Psoas muscle (tissue), 8 donors: Measurements from ENCODE around the gene ACTR6. TPM values are rescaled to one million over a fixed set of nuclear protein-coding genes. Genes with fewer than 3 reads are reported as not detected.

Experiments
- ATAC-seq, 4 donors: fragments of 200-7000 bp; cut with Tn5 transposase; one replicate each; pipeline ENCODE4 v1.9.1; 2020; ENCODE audit warnings: moderate library complexity in 3 of 4, mild to moderate bottlenecking in 2 of 4
- DNase-seq, 2 donors: peaks; one replicate each; pipeline ENCODE4 v3.0.0-alpha.2; 2020
- H3K27ac ChIP-seq: fragments of 200-600 bp; one replicate; pipeline ENCODE4 v1.8.0; 2022
- H3K27me3 ChIP-seq, 3 donors: fragments of 200-600 bp in 1 of 3; one replicate each; pipeline versions ENCODE4 v1.6.1 to v1.8.0; 2013 to 2022; ENCODE audit warnings: low read length in 2 of 3, mild to moderate bottlenecking in 2 of 3, moderate library complexity in 1 of 3; ENCODE audit not compliant: insufficient read depth in 3 of 3
- H3K36me3 ChIP-seq, 2 donors: fragments of 200-600 bp in 1 of 2; one replicate each; pipeline versions ENCODE4 v1.6.1 to v1.8.0; 2013 to 2022; ENCODE audit warnings: low read depth in 1 of 2, mild to moderate bottlenecking in 1 of 2, moderate library complexity in 1 of 2; ENCODE audit not compliant: insufficient read depth in 1 of 2
- H3K4me1 ChIP-seq: fragments of 200-600 bp; one replicate; pipeline ENCODE4 v1.8.0; 2022
- H3K4me3 ChIP-seq: fragments of 200-600 bp; one replicate; pipeline ENCODE4 v1.8.0; 2022; ENCODE audit warnings: mild to moderate bottlenecking
- H3K9me3 ChIP-seq: fragments of 200-600 bp; one replicate; pipeline ENCODE4 v1.8.0; 2022
- CTCF ChIP-seq: fragments of 200-600 bp; IDR thresholded peaks from one replicate; pipeline ENCODE4 v1.8.0; 2022; ENCODE audit warnings: antibody characterized with exemption
- WGBS, 3 donors: extraction: QIAGEN DNeasy Blood & Tissue Kit; methylation state at CpG; one replicate each; pipeline versions ENCODE4 v1.1.6 to v1.1.7; 2013; 5-methylcytosine and 5-hydroxymethylcytosine counted together
- intact Hi-C, 2 donors: fragments of 100-400 bp; cut with DNase I; formaldehyde crosslinking; loops; one replicate each; pipeline versions ENCODE4 v1.11.0 to v1.14.2; 2022
- polyA plus RNA-seq, 3 donors: library from polyadenylated mRNA; stranded (reverse); fragments of 200-250 nt; gene quantifications; one replicate each; pipeline ENCODE4 v1.2.3, GENCODE V29; 2013
- total RNA-seq, 4 donors: library from RNA; stranded (reverse); fragmentation: NEBNext Ultra II Directional in 2 of 4; extraction: Animal tissue kit (Norgen Biotek cat#: 25700) in 2 of 4; gene quantifications; one replicate each; pipeline versions ENCODE4 v1.2.1 to v1.2.4, GENCODE V29; 2021 to 2023
- donor health status: healthy with polysubstance abuse.
- donor health status: DM: no; HTN: no; CAD: no; lungs with moderate emphysema.
- donor health status: Bipolar disorder and iron deficiency.
- donor health status: healthy.
- donor health status: DM: yes; HTN: yes; CAD: no.
- donor health status: DM: no; HTN: no; CAD: no.
- donor health status: DM: no; HTN: no; CAD: no.
- donor health status: DM: yes; HTN: yes; CAD: no.

Gene ACTR6
- total and polyA plus RNA-seq, 7 donors: 11.5 to 31.7 (median 17.1) TPM

GRCh38 chr12:100154474-100155247 is 46.0 kb upstream of the ACTR6 start:
- no peaks in the 10 kb centered on the region for H3K9me3 ChIP-seq
- peak; percentile 47 to 84 (median 74) for ATAC-seq
- peak; percentile 68 to 81 for DNase-seq
- H3K4me3 ChIP-seq: no peak overlapping the region
- peak; percentile 67 for TF ChIP-seq CTCF
- 71 to 76% (median 75%) methylated on average over 14 to 15 of the region's 15 CpGs for WGBS, 3 donors
- H3K27ac ChIP-seq: no peak overlapping the region
- intact Hi-C loops: loop anchor here in 1 of 2 donors (5.0 kb wide), 1 partner anchor 38 kb away; no protein-coding TSS in a partner anchor
- H3K4me1 ChIP-seq: no peaks in the 10 kb centered on the region
- H3K27me3 ChIP-seq: no peaks in the 10 kb centered on the region
- no peaks in the 10 kb centered on the region for H3K36me3 ChIP-seq

- Histone ChIP-seq H3K27ac (no peak overlapping the region), H3K9me3 (no peaks in the 10 kb centered on the region), H3K4me3 (no peak overlapping the region), H3K4me1 (no peaks in the 10 kb centered on the region), H3K27me3 (no peaks in the 10 kb centered on the region), H3K36me3 (no peaks in the 10 kb centered on the region)
- intact Hi-C loops: loop anchor here in 1 of 2 donors (5.0 kb wide), 1 partner anchor 35 kb away; no protein-coding TSS in a partner anchor
- ATAC-seq (no peak), DNase-seq (no peak)
- no peak for TF ChIP-seq CTCF
- WGBS, 3 donors: 71 to 77% (median 77%) methylated on average over 8 to 11 of the region's 11 CpGs
These were observed 43.7 kb upstream of the ACTR6 start for GRCh38 chr12:100156731-100157426.

- Histone ChIP-seq H3K9me3 (no peaks in the 10 kb centered on the region), H3K27me3 (no peaks in the 10 kb centered on the region), H3K27ac (no peak overlapping the region), H3K4me3 (no peak overlapping the region), H3K4me1 (no peaks in the 10 kb centered on the region), H3K36me3 (no peaks in the 10 kb centered on the region)
- 66 to 80% (median 76%) methylated on average over 8 of the region's 8 CpGs for WGBS, 3 donors
- intact Hi-C loops: loop anchor here in 1 of 2 donors (5.0 kb wide), 1 partner anchor 35 kb away; no protein-coding TSS in a partner anchor
- DNase-seq (no peak), ATAC-seq (no peak)
- no peak for TF ChIP-seq CTCF
These were observed 43.2 kb upstream of the ACTR6 start for GRCh38 chr12:100157427-100157821.

GRCh38 chr12:100158535-100158934 is 42.1 kb upstream of the ACTR6 start:
- Histone ChIP-seq H3K27ac (no peak overlapping the region), H3K9me3 (no peaks in the 10 kb centered on the region), H3K4me1 (no peaks in the 10 kb centered on the region), H3K4me3 (no peak overlapping the region), H3K36me3 (no peaks in the 10 kb centered on the region), H3K27me3 (no peaks in the 10 kb centered on the region)
- no peak for TF ChIP-seq CTCF
- intact Hi-C loops: loop anchor here in 1 of 2 donors (5.0 kb wide), 1 partner anchor 34 kb away; no protein-coding TSS in a partner anchor
- ATAC-seq (no peak), DNase-seq (no peak)
- WGBS, 3 donors: 83 to 94% (median 83%) methylated on average over 4 of the region's 4 CpGs
